GM23338 (cell line): ENCODE measurements around the gene MGAT5.

ENCODE experiments used
- POLR2AphosphoS5 ChIP-seq: IDR thresholded peaks from 2 replicates; pipeline ENCODE4 v1.6.1; 2016; ENCODE audit warnings: antibody characterized with exemption, low read depth
- TF ChIP-seq, protein P1 (sequence below), 2 experiments: fragments of 200-600 bp in 1 of 2; sonication (generic) in 1 of 2; conservative IDR thresholded peaks; 2 replicates each; pipeline versions ENCODE4 v1.5.1 to v1.6.1; 2016 to 2017; ENCODE audit warnings: antibody characterized with exemption in 2 of 2, low read depth in 2 of 2, mild to moderate bottlenecking in 2 of 2, moderate library complexity in 1 of 2

GRCh38 chr2:134272806-134273205, 18.9 kb downstream of the MGAT5 start:
- TF ChIP-seq, protein P1, sequence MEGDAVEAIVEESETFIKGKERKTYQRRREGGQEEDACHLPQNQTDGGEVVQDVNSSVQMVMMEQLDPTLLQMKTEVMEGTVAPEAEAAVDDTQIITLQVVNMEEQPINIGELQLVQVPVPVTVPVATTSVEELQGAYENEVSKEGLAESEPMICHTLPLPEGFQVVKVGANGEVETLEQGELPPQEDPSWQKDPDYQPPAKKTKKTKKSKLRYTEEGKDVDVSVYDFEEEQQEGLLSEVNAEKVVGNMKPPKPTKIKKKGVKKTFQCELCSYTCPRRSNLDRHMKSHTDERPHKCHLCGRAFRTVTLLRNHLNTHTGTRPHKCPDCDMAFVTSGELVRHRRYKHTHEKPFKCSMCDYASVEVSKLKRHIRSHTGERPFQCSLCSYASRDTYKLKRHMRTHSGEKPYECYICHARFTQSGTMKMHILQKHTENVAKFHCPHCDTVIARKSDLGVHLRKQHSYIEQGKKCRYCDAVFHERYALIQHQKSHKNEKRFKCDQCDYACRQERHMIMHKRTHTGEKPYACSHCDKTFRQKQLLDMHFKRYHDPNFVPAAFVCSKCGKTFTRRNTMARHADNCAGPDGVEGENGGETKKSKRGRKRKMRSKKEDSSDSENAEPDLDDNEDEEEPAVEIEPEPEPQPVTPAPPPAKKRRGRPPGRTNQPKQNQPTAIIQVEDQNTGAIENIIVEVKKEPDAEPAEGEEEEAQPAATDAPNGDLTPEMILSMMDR (conservative IDR thresholded peaks at IDR 0.05; ENCODE audit: low read depth in 2 of 2): no peak
- TF ChIP-seq POLR2AphosphoS5: no peak
